HepG2 (cell line): ENCODE results near the gene ADAT3. TPM values are rescaled to one million over a fixed set of nuclear protein-coding genes. Genes with fewer than 3 reads are reported as not detected.
A peak's percentile ranks its signal among the peaks of the same experiment; 100 is the strongest.

ENCODE experiments used
- CBFB ChIP-seq: sonication (generic); formaldehyde crosslinking; IDR thresholded peaks from 2 replicates; pipeline ENCODE4 v1.4.0; 2020; ENCODE audit warnings: missing genetic modification reagents
- CEBPG ChIP-seq: IDR thresholded peaks from 2 replicates; pipeline ENCODE4 v1.6.1; 2016
- CENPBD1 ChIP-seq: sonication (generic); formaldehyde crosslinking; IDR thresholded peaks from 2 replicates; pipeline ENCODE4 v1.8.0; 2022; ENCODE audit warnings: missing genetic modification reagents, low read depth, mild to moderate bottlenecking, borderline replicate concordance
- CTCF ChIP-seq: sonication (generic); formaldehyde crosslinking; IDR thresholded peaks from 2 replicates; pipeline ENCODE4 v1.5.0; 2020; ENCODE audit warnings: mild to moderate bottlenecking, missing genetic modification reagents, moderate library complexity
- FOXA3 ChIP-seq: IDR thresholded peaks from 2 replicates; pipeline ENCODE4 v1.6.1; 2016; ENCODE audit warnings: missing genetic modification reagents, missing compliant biosample characterization
- GMEB1 ChIP-seq: sonication (generic); formaldehyde crosslinking; IDR thresholded peaks from 2 replicates; pipeline ENCODE4 v1.5.1; 2020; ENCODE audit warnings: missing genetic modification reagents, mild to moderate bottlenecking, borderline replicate concordance
- HINFP ChIP-seq: sonication (generic); formaldehyde crosslinking; IDR thresholded peaks from 2 replicates; pipeline ENCODE4 v1.4.0; 2020; ENCODE audit warnings: low read depth, mild to moderate bottlenecking, missing genetic modification reagents
- KAT2B ChIP-seq: fragments of 150-350 bp; IDR thresholded peaks from 2 replicates; pipeline ENCODE4 v1.6.1; 2014; ENCODE audit warnings: low read depth, low read length, borderline replicate concordance
- MEF2D ChIP-seq: sonication (generic); formaldehyde crosslinking; IDR thresholded peaks from 2 replicates; pipeline ENCODE4 v1.5.1; 2020; ENCODE audit warnings: mild to moderate bottlenecking, missing genetic modification reagents
- NR2C2 ChIP-seq: sonication (generic); formaldehyde crosslinking; IDR thresholded peaks from 2 replicates; pipeline ENCODE4 v1.4.0; 2020; ENCODE audit warnings: missing genetic modification reagents, mild to moderate bottlenecking, moderate library complexity, borderline replicate concordance
- SATB2 ChIP-seq: sonication (generic); formaldehyde crosslinking; IDR thresholded peaks from 2 replicates; pipeline ENCODE4 v1.5.0; 2020; ENCODE audit warnings: missing genetic modification reagents
- SKI ChIP-seq: fragments of 450-650 bp; IDR thresholded peaks from one replicate; pipeline ENCODE4 v1.6.1; 2018; ENCODE audit warnings: mild to moderate bottlenecking; ENCODE audit not compliant: partially characterized antibody
- SP5 ChIP-seq: IDR thresholded peaks from 2 replicates; pipeline ENCODE4 v1.6.1; 2016; ENCODE audit warnings: low read depth, borderline replicate concordance
- ZBTB37 ChIP-seq: sonication (generic); formaldehyde crosslinking; IDR thresholded peaks from 2 replicates; pipeline ENCODE4 v1.4.0; 2020; ENCODE audit warnings: mild to moderate bottlenecking, missing genetic modification reagents
- ZNF207 ChIP-seq: fragments of 450-650 bp; IDR thresholded peaks from 2 replicates; pipeline ENCODE4 v1.6.1; 2016; ENCODE audit warnings: antibody characterized with exemption, borderline replicate concordance
- ZNF256 ChIP-seq: sonication (generic); formaldehyde crosslinking; conservative IDR thresholded peaks from 2 replicates; pipeline ENCODE4 v1.4.0; 2020; ENCODE audit warnings: missing genetic modification reagents
- ZNF558 ChIP-seq: sonication (generic); formaldehyde crosslinking; IDR thresholded peaks from 2 replicates; pipeline ENCODE4 v1.9.0; 2022; ENCODE audit warnings: mild to moderate bottlenecking, missing genetic modification reagents, borderline replicate concordance
- ZNF597 ChIP-seq: sonication (generic); formaldehyde crosslinking; IDR thresholded peaks from 2 replicates; pipeline ENCODE4 v1.5.0; 2020; ENCODE audit warnings: missing genetic modification reagents
- polyA plus RNA-seq, 8 experiments: library from polyadenylated mRNA; depleted of rRNA in 3 of 8; stranded (reverse) in 7 of 8; unstranded in 1 of 8; fragments of >200 nt; fragmentation: Illumina TruSeq in 4 of 8; extraction: Trizol in 4 of 8; gene quantifications; 2 replicates each; pipeline versions ENCODE4 v1.2.1 to v1.2.3, GENCODE V29; 2011 to 2016; ENCODE audit warnings: low read depth in 4 of 8, missing spikeins in 1 of 8, mixed read lengths in 1 of 8; ENCODE audit not compliant: insufficient read depth in 1 of 8
- total RNA-seq, 5 experiments: library from RNA; depleted of rRNA; stranded (reverse); fragments of >200 nt; fragmentation: Illumina TruSeq; extraction: Trizol; gene quantifications; 2 replicates each; pipeline ENCODE4 v1.2.3, GENCODE V29; 2016; ENCODE audit warnings: low read depth in 1 of 5

Gene ADAT3
- total and polyA plus RNA-seq, 2 of the 13 experiments (the other 11 are each of a cell fraction or from before 2014, with no cell fraction given): 0.95 to 3.5 TPM

- TF ChIP-seq CBFB (CRISPR knock-in tag) (no peak; the same call in 1 of the 2 replicates), SKI (no peak), CENPBD1 (CRISPR knock-in tag) (no peak), CEBPG (CRISPR knock-in tag) (no peak; the same call in 1 of the 2 replicates), ZNF558 (no peak), NR2C2 (CRISPR knock-in tag) (peak; percentile 52), SATB2 (CRISPR knock-in tag) (no peak), FOXA3 (CRISPR knock-in tag) (peak; percentile 35), SP5 (CRISPR knock-in tag) (no peak; the same call in 1 of the 2 replicates), KAT2B (no peak), MEF2D (CRISPR knock-in tag) (peak; percentile 54; the same call in 1 of the 2 replicates), ZNF256 (CRISPR knock-in tag) (no peak), ZNF207 (no peak), GMEB1 (CRISPR knock-in tag) (no peak), HINFP (CRISPR knock-in tag) (no peak), ZNF597 (CRISPR knock-in tag) (no peak), ZBTB37 (no peak), CTCF (CRISPR knock-in tag) (0 out of 2 replicates have a peak, but pooled peaks have one; percentile 19)
Measured at GRCh38 chr19:1942078-1942933, 37.1 kb downstream of the ADAT3 start (continued).
